ENCODE measurements around the gene CCDC50.

The CCDC50 gene

GRCh38 chr3:191321019-191321767, 8.0 kb upstream of the CCDC50 start:
- DNase-seq: no peak

- no peak for DNase-seq
These were observed 4.3 kb upstream of the CCDC50 start for GRCh38 chr3:191324936-191325335.

GRCh38 chr3:191327526-191327925, 1.7 kb upstream of the CCDC50 start:
- no peak for DNase-seq

- no peak for DNase-seq
These were observed 722 bp upstream of the CCDC50 start for GRCh38 chr3:191328383-191328961.

- DNase-seq: peak; percentile 36
These were observed 698 bp downstream of the CCDC50 start, which contains the start of gene UTS2B for GRCh38 chr3:191329654-191330529. UTS2B (minus strand) TSS chr3:191330526; CDS start chr3:191282189, 48,337 bp downstream.

- no peak for DNase-seq
These were observed 1.4 kb downstream of the CCDC50 start for GRCh38 chr3:191330530-191331048.

- no peak for DNase-seq
These were observed 2.2 kb downstream of the CCDC50 start for GRCh38 chr3:191331388-191331787.

- no peak for DNase-seq
These were observed 4.2 kb downstream of the CCDC50 start for GRCh38 chr3:191333298-191333880.

GRCh38 chr3:191334346-191334893, 5.2 kb downstream of the CCDC50 start:
- no peak for DNase-seq

- no peak for DNase-seq
These were observed 7.6 kb downstream of the CCDC50 start for GRCh38 chr3:191336833-191337232.

GRCh38 chr3:191338177-191338488, 8.9 kb downstream of the CCDC50 start:
- DNase-seq: no peak

- DNase-seq: no peak
These were observed 10.2 kb downstream of the CCDC50 start for GRCh38 chr3:191339316-191339917.

GRCh38 chr3:191340351-191340750, 11.2 kb downstream of the CCDC50 start:
- no peak for DNase-seq

GRCh38 chr3:191340966-191341365, 11.8 kb downstream of the CCDC50 start:
- no peak for DNase-seq

GRCh38 chr3:191342006-191342405, 12.8 kb downstream of the CCDC50 start:
- no peak for DNase-seq

GRCh38 chr3:191342411-191342810, 13.2 kb downstream of the CCDC50 start:
- no peak for DNase-seq

GRCh38 chr3:191343115-191343514, 13.9 kb downstream of the CCDC50 start:
- DNase-seq: no peak

GRCh38 chr3:191343913-191344312, 14.7 kb downstream of the CCDC50 start:
- no peak for DNase-seq

- no peak for DNase-seq
These were observed 16.1 kb downstream of the CCDC50 start for GRCh38 chr3:191345334-191345733.

GRCh38 chr3:191347228-191347627, 18.0 kb downstream of the CCDC50 start:
- DNase-seq: no peak

GRCh38 chr3:191348098-191348497, 18.9 kb downstream of the CCDC50 start:
- no peak for DNase-seq

- DNase-seq: no peak
These were observed 21.3 kb downstream of the CCDC50 start for GRCh38 chr3:191350396-191351090.

Data from activated CD4-positive, CD25-positive, alpha-beta regulatory T cell treated with anti-CD3 and anti-CD28 coated beads, Interleukin-2, amount 50 U/mL, for 72 hours (primary cell).